Subcutaneous adipose tissue (tissue), 4 donors: ENCODE results near the gene SLC8B1. TPM values are rescaled to one million over a fixed set of nuclear protein-coding genes. Genes with fewer than 3 reads are reported as not detected.

Source experiments
- CTCF ChIP-seq: fragments of 450-650 bp; IDR thresholded peaks from one replicate; pipeline ENCODE4 v1.5.1; 2016; ENCODE audit warnings: low read depth, mild to moderate bottlenecking, control low read depth, antibody characterized with exemption, moderate library complexity
- small RNA-seq: library from RNA; depleted of rRNA; stranded (forward); fragments of <200 nt; gene quantifications from one replicate; pipeline ENCODE3, GENCODE V24; 2016
- total RNA-seq, 4 donors: library from RNA; depleted of rRNA; stranded (reverse); fragments of >200 nt; gene quantifications; one replicate each; pipeline ENCODE4 v1.1.0, GENCODE V29; 2016

Gene SLC8B1
- total RNA-seq, 4 donors from 2014 or later, result 16.8 to 53.9 (median 39.1) TPM

GRCh38 chr12:113248842-113249435 is 86.0 kb downstream of the SLC8B1 start:
- no peak for TF ChIP-seq CTCF

Small RNA genes lying within 50 kb of the gene (small RNA-seq; reads per million reads assigned to genes)
- gene MIR6762, result 0.36 reads per million

Other genes starting within 250 kb of the SLC8B1 start
- not detected for gene RASAL1, start 199.3 kb downstream of the SLC8B1 start, total RNA-seq
- not detected for gene CFAP73, start 185.4 kb downstream of the SLC8B1 start, total RNA-seq
- 100 to 1,000 TPM in 1 of 4 donors, 10 to 100 TPM in 3; 27.7 to 107 (median 46.2) TPM for gene DDX54, start 149.6 kb downstream of the SLC8B1 start, total RNA-seq
- gene RITA1, start 149.4 kb downstream of the SLC8B1 start, total RNA-seq, result 10 to 100 TPM in 1 of 4 donors, 1 to 10 TPM in 3; 8.3 to 11.0 (median 9.4) TPM
- gene TPCN1, start 113.6 kb downstream of the SLC8B1 start, total RNA-seq, result 10 to 100 TPM; 27.6 to 82.3 (median 46.3) TPM
- gene PLBD2, start 23.5 kb upstream of the SLC8B1 start, total RNA-seq, result 10 to 100 TPM; 31.8 to 69.7 (median 59.5) TPM
- gene SDS, start 68.8 kb upstream of the SLC8B1 start, total RNA-seq, result 10 to 100 TPM in 1 of 4 donors, 1 to 10 TPM in 1, not detected in 2; 1.3 to 67.7 TPM
- 10 to 100 TPM in 1 of 4 donors, 1 to 10 TPM in 3; 2.9 to 12.1 (median 6.3) TPM for gene SDSL, start 87.3 kb upstream of the SLC8B1 start, total RNA-seq
- not detected for gene LHX5, start 136.8 kb upstream of the SLC8B1 start, total RNA-seq